HG02973 (cell line): ENCODE measurements around the gene ZFAND3.

ENCODE experiments used
- ATAC-seq: cut with Tn5 transposase; IDR thresholded peaks from one replicate; pipeline ENCODE4 v1.9.1; 2021; ENCODE audit warnings: moderate library complexity; ENCODE audit not compliant: unreplicated experiment

The ZFAND3 gene

GRCh38 chr6:37826993-37827392 is 7.5 kb downstream of the ZFAND3 start:
- no peak for ATAC-seq

GRCh38 chr6:37827603-37828265 is 8.2 kb downstream of the ZFAND3 start:
- no peak for ATAC-seq

GRCh38 chr6:37830225-37830624 is 10.7 kb downstream of the ZFAND3 start:
- ATAC-seq, result no peak

GRCh38 chr6:37831457-37831856 is 11.9 kb downstream of the ZFAND3 start:
- ATAC-seq, result no peak

GRCh38 chr6:37835923-37836322 is 16.4 kb downstream of the ZFAND3 start:
- no peak for ATAC-seq

GRCh38 chr6:37838219-37838921 is 18.8 kb downstream of the ZFAND3 start:
- no peak for ATAC-seq

GRCh38 chr6:37840143-37840939 is 20.8 kb downstream of the ZFAND3 start:
- ATAC-seq, result no peak

- no peak for ATAC-seq
Observed at GRCh38 chr6:37840940-37841300, 21.4 kb downstream of the ZFAND3 start.

- ATAC-seq, result no peak
Observed at GRCh38 chr6:37845026-37845911, 25.7 kb downstream of the ZFAND3 start.

- ATAC-seq, result no peak
Observed at GRCh38 chr6:37845930-37846329, 26.4 kb downstream of the ZFAND3 start.

GRCh38 chr6:37847704-37848103 is 28.2 kb downstream of the ZFAND3 start:
- ATAC-seq, result no peak

- ATAC-seq, result no peak
Observed at GRCh38 chr6:37848371-37848770, 28.8 kb downstream of the ZFAND3 start.

- no peak for ATAC-seq
Observed at GRCh38 chr6:37850260-37850659, 30.7 kb downstream of the ZFAND3 start.

GRCh38 chr6:37850728-37851285 is 31.3 kb downstream of the ZFAND3 start:
- no peak for ATAC-seq

- ATAC-seq, result no peak
Observed at GRCh38 chr6:37851997-37852524, 32.5 kb downstream of the ZFAND3 start.

GRCh38 chr6:37856285-37856684 is 36.8 kb downstream of the ZFAND3 start:
- no peak for ATAC-seq

GRCh38 chr6:37858363-37858762 is 38.8 kb downstream of the ZFAND3 start:
- ATAC-seq, result no peak

- ATAC-seq, result no peak
Observed at GRCh38 chr6:37860226-37860839, 40.8 kb downstream of the ZFAND3 start.

GRCh38 chr6:37861452-37861851 is 41.9 kb downstream of the ZFAND3 start:
- no peak for ATAC-seq

GRCh38 chr6:37862430-37862829 is 42.9 kb downstream of the ZFAND3 start:
- no peak for ATAC-seq
